Naive thymus-derived CD4-positive, alpha-beta T cell (primary cell): Measurements from ENCODE around the gene TRABD2B. TPM values are rescaled to one million over a fixed set of nuclear protein-coding genes. Genes with fewer than 3 reads are reported as not detected.
A peak's percentile ranks its signal among the peaks of the same experiment; 100 is the strongest.

Experiments
- ATAC-seq: fragments of 150-1000 bp; cut with Tn5 transposase; 2 replicates; pipeline ENCODE4 v1.10.0; 2021; ENCODE audit warnings: mild to moderate bottlenecking, moderate library complexity
- CTCF ChIA-PET: fragments of 350-600 bp; sonication (Branson Sonifier 250); formaldehyde crosslinking; loops from one replicate; lab custom pipeline; 2021; ENCODE audit warnings: antibody characterized with exemption; lab: Charles Lee
- POLR2A ChIA-PET: fragments of 350-600 bp; sonication (Branson Sonifier 250); formaldehyde crosslinking; loops from one replicate; lab custom pipeline; 2021; ENCODE audit warnings: antibody characterized with exemption, inconsistent platforms; lab: Charles Lee
- DNase-seq, 9 donors: peaks; one replicate each; pipeline versions ENCODE4 v3.0.0 to v3.0.0-alpha.2; 2020 to 2022; ENCODE audit warnings: mixed read lengths in 1 of 9
- H3K27ac ChIP-seq: one replicate; pipeline ENCODE4 v1.7.0; 2013; ENCODE audit warnings: mild to moderate bottlenecking, low read depth, low read length, moderate library complexity
- H3K27me3 ChIP-seq, 2 donors: one replicate each; pipeline ENCODE4 v1.7.0; 2013; ENCODE audit warnings: low read length in 2 of 2, mild to moderate bottlenecking in 2 of 2, moderate library complexity in 2 of 2; ENCODE audit not compliant: control insufficient read depth in 2 of 2, insufficient read depth in 2 of 2
- H3K36me3 ChIP-seq, 3 experiments: 1 replicate in 2 of 3; 2 replicates in 1 of 3; pipeline ENCODE4 v1.7.0; 2013; ENCODE audit warnings: low read length in 3 of 3, mild to moderate bottlenecking in 3 of 3, moderate library complexity in 1 of 3; ENCODE audit not compliant: insufficient read depth in 3 of 3, control insufficient read depth in 2 of 3
- H3K4me1 ChIP-seq, 2 donors: one replicate each; pipeline ENCODE4 v1.7.0; 2013; ENCODE audit warnings: low read length in 2 of 2, mild to moderate bottlenecking in 2 of 2, moderate library complexity in 1 of 2; ENCODE audit not compliant: control insufficient read depth in 2 of 2, insufficient read depth in 2 of 2
- H3K4me3 ChIP-seq: 2 replicates; pipeline ENCODE4 v1.7.0; 2013; ENCODE audit warnings: mild to moderate bottlenecking, low read length
- H3K9me3 ChIP-seq, 3 experiments: 1 replicate in 2 of 3; 2 replicates in 1 of 3; pipeline ENCODE4 v1.7.0; 2013; ENCODE audit warnings: low read length in 3 of 3; ENCODE audit not compliant: control insufficient read depth in 2 of 3
- H3K27ac Mint-ChIP-seq, 9 donors: one replicate each; pipeline ENCODE4 v1.8.0; 2020 to 2022; ENCODE audit warnings: mixed read lengths in 9 of 9, mild to moderate bottlenecking in 8 of 9, moderate library complexity in 5 of 9, inconsistent platforms in 2 of 9
- H3K27me3 Mint-ChIP-seq, 5 donors: one replicate each; pipeline ENCODE4 v1.8.0; 2021 to 2022; ENCODE audit warnings: mixed read lengths in 5 of 5, mild to moderate bottlenecking in 1 of 5
- H3K36me3 Mint-ChIP-seq, 5 donors: one replicate each; pipeline ENCODE4 v1.8.0; 2020 to 2022; ENCODE audit warnings: mixed read lengths in 5 of 5, mild to moderate bottlenecking in 3 of 5, inconsistent platforms in 1 of 5
- H3K4me1 Mint-ChIP-seq, 7 donors: one replicate each; pipeline ENCODE4 v1.8.0; 2020 to 2022; ENCODE audit warnings: mixed read lengths in 7 of 7, mild to moderate bottlenecking in 3 of 7, inconsistent platforms in 1 of 7
- H3K4me3 Mint-ChIP-seq, 10 donors: one replicate each; pipeline ENCODE4 v1.8.0; 2020 to 2022; ENCODE audit warnings: mild to moderate bottlenecking in 10 of 10, mixed read lengths in 10 of 10, moderate library complexity in 6 of 10, inconsistent platforms in 2 of 10
- H3K9me3 Mint-ChIP-seq, 11 donors: one replicate each; pipeline ENCODE4 v1.8.0; 2020 to 2022; ENCODE audit warnings: mixed read lengths in 11 of 11, mild to moderate bottlenecking in 4 of 11, inconsistent platforms in 1 of 11, moderate library complexity in 1 of 11
- intact Hi-C, 2 donors: fragments of 100-400 bp; cut with micrococcal nuclease; formaldehyde crosslinking; loops; one replicate each; pipeline ENCODE4 v1.15.1; 2023
- polyA plus RNA-seq, 2 donors: library from polyadenylated mRNA; unstranded; fragments of 300-500 nt; fragmentation: Illumina TruSeq; gene quantifications; one replicate each; pipeline ENCODE4 v1.2.3, GENCODE V29; 2021
- total RNA-seq, 6 experiments: library from RNA in 5 of 6; stranded (reverse) in 5 of 6; gene quantifications; 1 replicate in 5 of 6; 2 replicates in 1 of 6; pipeline ENCODE4 v1.2.3 and lab custom pipeline; 2021 to 2026

The TRABD2B gene
- total and polyA plus RNA-seq, 7 experiments from 2014 or later = not detected

- Mint-ChIP-seq H3K27ac (no peak overlapping the region), H3K36me3 (peaks cover 0 to 7% (median 0%) of the 10 kb centered on the region in 5 donors), H3K4me1 (peaks cover 4 to 14% (median 10%) of the 10 kb centered on the region in 7 donors), H3K9me3 (peaks cover 0 to 4% (median 0%) of the 10 kb centered on the region in 11 donors), H3K4me3 (peak overlapping the region in 9 of 10 donors; percentile 32 to 93 (median 60)), H3K27me3 (peaks cover 51 to 74% (median 69%) of the 10 kb centered on the region in 5 donors)
- POLR2A ChIA-PET = no interaction called here
- ATAC-seq (no peak), DNase-seq (no peak)
- intact Hi-C loops = loop anchor here in 1 of 2 donors (2.0 to 5.0 kb wide), 2 partner anchors 67 to 241 kb away; no protein-coding TSS in a partner anchor
- CTCF ChIA-PET = interaction anchor here (1.4 kb wide), 1 partner anchor 10 kb away, joined by 3 read pairs; no protein-coding TSS in a partner anchor
- H3K4me3 ChIP-seq = no peak overlapping the region
- no peaks in the 10 kb centered on the region for H3K36me3 ChIP-seq
- peaks cover 0 to 3% of the 10 kb centered on the region in 2 donors for H3K27me3 ChIP-seq
- no peaks in the 10 kb centered on the region for H3K9me3 ChIP-seq
- no peak overlapping the region for H3K27ac ChIP-seq
- no peaks in the 10 kb centered on the region for H3K4me1 ChIP-seq
Measured at GRCh38 chr1:47995306-47996050, 1.7 kb downstream of the TRABD2B start.

GRCh38 chr1:47993881-47994625 is 3.1 kb downstream of the TRABD2B start:
- ChIA-PET POLR2A (no interaction called here), CTCF (no interaction called here)
- Histone ChIP-seq H3K4me1 (no peaks in the 10 kb centered on the region), H3K4me3 (no peak overlapping the region), H3K36me3 (no peaks in the 10 kb centered on the region), H3K9me3 (no peaks in the 10 kb centered on the region), H3K27ac (no peak overlapping the region), H3K27me3 (peaks cover 0 to 3% of the 10 kb centered on the region in 2 donors)
- peaks cover 0 to 7% (median 0%) of the 10 kb centered on the region in 5 donors for H3K36me3 Mint-ChIP-seq
- peaks cover 0 to 4% (median 0%) of the 10 kb centered on the region in 11 donors for H3K9me3 Mint-ChIP-seq
- H3K4me3 Mint-ChIP-seq = peak overlapping the region in 1 of 10 donors; percentile 47
- intact Hi-C loops = no loop called here
- ATAC-seq (no peak), DNase-seq (no peak)
- H3K27me3 Mint-ChIP-seq = peaks cover 45 to 68% (median 56%) of the 10 kb centered on the region in 5 donors
- no peak overlapping the region for H3K27ac Mint-ChIP-seq
- peaks cover 4 to 14% (median 10%) of the 10 kb centered on the region in 7 donors for H3K4me1 Mint-ChIP-seq

GRCh38 chr1:47993416-47993740 is 3.8 kb downstream of the TRABD2B start:
- H3K27me3 Mint-ChIP-seq = peaks cover 40 to 63% (median 51%) of the 10 kb centered on the region in 5 donors
- ATAC-seq = no peak
- Histone ChIP-seq H3K36me3 (no peaks in the 10 kb centered on the region), H3K4me1 (no peaks in the 10 kb centered on the region), H3K27me3 (peaks cover 0 to 3% of the 10 kb centered on the region in 2 donors), H3K27ac (no peak overlapping the region), H3K4me3 (no peak overlapping the region), H3K9me3 (no peaks in the 10 kb centered on the region)
- no peak overlapping the region for H3K27ac Mint-ChIP-seq
- intact Hi-C loops = no loop called here
- CTCF ChIA-PET = no interaction called here
- H3K36me3 Mint-ChIP-seq = peaks cover 0 to 7% (median 0%) of the 10 kb centered on the region in 5 donors
- no peak overlapping the region for H3K4me3 Mint-ChIP-seq
- peaks cover 4 to 14% (median 10%) of the 10 kb centered on the region in 7 donors for H3K4me1 Mint-ChIP-seq
- POLR2A ChIA-PET = no interaction called here
- DNase-seq = no peak
- H3K9me3 Mint-ChIP-seq = peaks cover 0 to 4% (median 0%) of the 10 kb centered on the region in 11 donors

- ATAC-seq (no peak), DNase-seq (no peak)
- Histone ChIP-seq H3K4me1 (no peaks in the 10 kb centered on the region), H3K27ac (no peak overlapping the region), H3K27me3 (peaks cover 0 to 2% of the 10 kb centered on the region in 2 donors), H3K4me3 (no peak overlapping the region), H3K9me3 (no peaks in the 10 kb centered on the region), H3K36me3 (no peaks in the 10 kb centered on the region)
- H3K4me1 Mint-ChIP-seq = peaks cover 4 to 10% (median 9%) of the 10 kb centered on the region in 7 donors
- CTCF ChIA-PET = interaction anchor here (0.6 kb wide), 1 partner anchor 39 kb away, joined by 3 read pairs; no protein-coding TSS in a partner anchor
- no peak overlapping the region for H3K27ac Mint-ChIP-seq
- H3K4me3 Mint-ChIP-seq = no peak overlapping the region
- intact Hi-C loops = no loop called here
- peaks cover 0 to 6% (median 0%) of the 10 kb centered on the region in 11 donors for H3K9me3 Mint-ChIP-seq
- H3K27me3 Mint-ChIP-seq = peaks cover 34 to 63% (median 50%) of the 10 kb centered on the region in 5 donors
- H3K36me3 Mint-ChIP-seq = peaks cover 0 to 7% (median 0%) of the 10 kb centered on the region in 5 donors
- POLR2A ChIA-PET = no interaction called here
Measured at GRCh38 chr1:47992720-47993415, 4.3 kb downstream of the TRABD2B start.

GRCh38 chr1:47991673-47992072 is 5.5 kb downstream of the TRABD2B start:
- Mint-ChIP-seq H3K36me3 (peaks cover 0 to 7% (median 0%) of the 10 kb centered on the region in 5 donors), H3K27ac (no peak overlapping the region), H3K4me1 (peaks cover 2 to 9% (median 7%) of the 10 kb centered on the region in 7 donors), H3K4me3 (no peak overlapping the region), H3K9me3 (peaks cover 0 to 6% (median 0%) of the 10 kb centered on the region in 11 donors), H3K27me3 (peaks cover 33 to 67% (median 56%) of the 10 kb centered on the region in 5 donors)
- Histone ChIP-seq H3K9me3 (no peaks in the 10 kb centered on the region), H3K36me3 (no peaks in the 10 kb centered on the region), H3K4me1 (no peaks in the 10 kb centered on the region), H3K27me3 (no peaks in the 10 kb centered on the region), H3K4me3 (no peak overlapping the region), H3K27ac (no peak overlapping the region)
- ChIA-PET POLR2A (no interaction called here), CTCF (no interaction called here)
- no peak for DNase-seq
- ATAC-seq = no peak
- intact Hi-C loops = no loop called here

- intact Hi-C loops = no loop called here
- Histone ChIP-seq H3K9me3 (no peaks in the 10 kb centered on the region), H3K36me3 (no peaks in the 10 kb centered on the region), H3K4me1 (no peaks in the 10 kb centered on the region), H3K27me3 (no peaks in the 10 kb centered on the region), H3K4me3 (no peak overlapping the region), H3K27ac (no peak overlapping the region)
- H3K4me1 Mint-ChIP-seq = peaks cover under 1 to 7% (median 5%) of the 10 kb centered on the region in 7 donors
- H3K27ac Mint-ChIP-seq = no peak overlapping the region
- H3K27me3 Mint-ChIP-seq = peaks cover 36 to 69% (median 58%) of the 10 kb centered on the region in 5 donors
- DNase-seq (no peak), ATAC-seq (no peak)
- peaks cover 0 to 5% (median 0%) of the 10 kb centered on the region in 5 donors for H3K36me3 Mint-ChIP-seq
- CTCF ChIA-PET = no interaction called here
- peaks cover 0 to 6% (median 0%) of the 10 kb centered on the region in 11 donors for H3K9me3 Mint-ChIP-seq
- H3K4me3 Mint-ChIP-seq = no peak overlapping the region
- POLR2A ChIA-PET = no interaction called here
Measured at GRCh38 chr1:47991187-47991586, 6.0 kb downstream of the TRABD2B start.
